ENCODE measurements around the gene ATXN7L1.

DNA sequence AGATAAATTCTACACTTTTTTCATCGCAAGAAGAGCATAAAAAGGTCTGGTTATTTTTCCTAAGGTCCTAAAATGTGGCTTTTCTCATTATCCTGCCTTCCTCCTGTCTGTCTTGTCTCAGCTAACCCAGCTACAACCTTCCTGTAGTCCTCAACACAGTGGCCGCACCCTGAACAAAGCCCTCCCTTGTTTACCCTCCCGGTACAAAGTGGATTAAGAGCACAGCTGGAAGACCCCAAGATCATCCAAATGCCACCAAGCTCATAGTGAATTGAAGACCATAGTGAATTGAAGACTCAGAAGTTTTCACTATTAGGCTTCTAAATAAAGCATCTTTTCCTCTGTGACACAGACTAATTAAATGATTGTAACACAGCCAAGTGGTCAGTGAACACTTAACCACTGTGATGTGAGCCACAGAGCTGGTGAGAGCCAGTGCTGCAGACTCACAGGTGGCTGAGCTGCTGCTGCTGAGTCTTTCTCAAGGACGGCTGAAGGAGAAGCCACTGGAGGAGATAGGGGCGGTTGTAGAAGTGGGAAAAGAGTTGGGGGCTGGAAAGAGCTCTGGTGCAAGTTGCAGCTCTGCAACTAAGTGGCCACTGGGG lies 123.6 kb downstream of the ATXN7L1 start:
- TF ChIP-seq, protein P1, sequence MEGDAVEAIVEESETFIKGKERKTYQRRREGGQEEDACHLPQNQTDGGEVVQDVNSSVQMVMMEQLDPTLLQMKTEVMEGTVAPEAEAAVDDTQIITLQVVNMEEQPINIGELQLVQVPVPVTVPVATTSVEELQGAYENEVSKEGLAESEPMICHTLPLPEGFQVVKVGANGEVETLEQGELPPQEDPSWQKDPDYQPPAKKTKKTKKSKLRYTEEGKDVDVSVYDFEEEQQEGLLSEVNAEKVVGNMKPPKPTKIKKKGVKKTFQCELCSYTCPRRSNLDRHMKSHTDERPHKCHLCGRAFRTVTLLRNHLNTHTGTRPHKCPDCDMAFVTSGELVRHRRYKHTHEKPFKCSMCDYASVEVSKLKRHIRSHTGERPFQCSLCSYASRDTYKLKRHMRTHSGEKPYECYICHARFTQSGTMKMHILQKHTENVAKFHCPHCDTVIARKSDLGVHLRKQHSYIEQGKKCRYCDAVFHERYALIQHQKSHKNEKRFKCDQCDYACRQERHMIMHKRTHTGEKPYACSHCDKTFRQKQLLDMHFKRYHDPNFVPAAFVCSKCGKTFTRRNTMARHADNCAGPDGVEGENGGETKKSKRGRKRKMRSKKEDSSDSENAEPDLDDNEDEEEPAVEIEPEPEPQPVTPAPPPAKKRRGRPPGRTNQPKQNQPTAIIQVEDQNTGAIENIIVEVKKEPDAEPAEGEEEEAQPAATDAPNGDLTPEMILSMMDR (IDR thresholded peaks at IDR 0.05), result no peak
- no peak for TF ChIP-seq EZH2 (IDR thresholded peaks at IDR 0.05; ENCODE audit: borderline replicate concordance, insufficient read depth, low read depth, low read length, poor library complexity, severe bottlenecking)
